ENCODE measurements around the gene ASPDH. TPM values are rescaled to one million over a fixed set of nuclear protein-coding genes. Genes with fewer than 3 reads are reported as not detected.

ASPDH gene
- total and polyA plus RNA-seq, 2 of the 4 experiments (the other 2 are of a cell fraction), result not detected

DNA sequence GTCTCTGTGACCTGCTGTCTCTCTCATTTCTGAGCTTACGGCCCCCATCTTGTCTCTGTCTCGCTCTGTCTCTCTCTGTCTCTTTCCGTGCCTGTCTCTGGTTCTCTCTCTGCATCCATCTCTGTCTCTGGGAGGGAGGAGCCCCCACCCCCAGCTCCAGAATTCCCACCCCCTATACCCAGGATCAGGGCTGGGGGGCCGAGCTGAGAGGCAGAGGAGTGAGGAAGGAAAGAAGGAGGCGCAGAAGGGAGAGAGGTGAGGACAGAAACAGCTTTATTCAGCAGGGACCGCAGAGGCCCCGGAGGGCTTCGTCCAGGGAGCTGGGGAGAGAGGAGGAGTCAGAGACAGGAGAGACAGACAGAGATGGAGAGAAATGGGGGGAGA lies 16.7 kb downstream of the ASPDH start:
- ChIA-PET CTCF (no interaction called here), POLR2A (ENCODE audit: unreplicated experiment) (no interaction called here)
- Histone ChIP-seq H3K4me1 (ENCODE audit: control insufficient read depth, insufficient read depth, low read length) (no peaks in the 10 kb centered on the region), H3K9me1 (ENCODE audit: insufficient read depth, low read length) (no peaks in the 10 kb centered on the region), H3K79me1 (ENCODE audit: low read depth in 1 of 2, low read length in 2 of 2) (no peaks in the 10 kb centered on the region), H3K4me3 (ENCODE audit: insufficient read depth, low read depth, low read length) (no peak overlapping the region), H3K36me3 (ENCODE audit: control insufficient read depth, insufficient read depth, low read length) (no peaks in the 10 kb centered on the region), H4K91ac (ENCODE audit: insufficient read depth, low read depth, low read length) (no peak overlapping the region), H2BK15ac (ENCODE audit: low read depth, low read length) (no peak overlapping the region), H3K4me2 (ENCODE audit: low read depth, low read length) (no peak overlapping the region), H3K18ac (ENCODE audit: low read depth, low read length) (no peak overlapping the region), H2AK5ac (ENCODE audit: low read depth, low read length) (no peak overlapping the region), H3K9ac (ENCODE audit: low read depth, low read length) (no peak overlapping the region), H4K20me1 (ENCODE audit: insufficient read depth, low read length) (no peaks in the 10 kb centered on the region), H3K14ac (replicated peaks; ENCODE audit: low read depth, low read length) (no peak overlapping the region), H3K27ac (ENCODE audit: insufficient read depth, low read length) (no peak overlapping the region), H2BK120ac (ENCODE audit: low read depth, low read length) (no peak overlapping the region), H3K4ac (ENCODE audit: low read depth, low read length) (no peak overlapping the region), H2BK5ac (ENCODE audit: low read depth, low read length, poor library complexity, severe bottlenecking) (no peak overlapping the region), H2AFZ (replicated peaks; ENCODE audit: low read length, poor library complexity) (no peak overlapping the region), H4K5ac (ENCODE audit: low read depth, low read length) (no peak overlapping the region), H4K8ac (ENCODE audit: low read depth in 2 of 2, low read length in 2 of 2) (no peak overlapping the region), H2AK9ac (replicated peaks; ENCODE audit: low read depth, low read length, poor library complexity) (no peak overlapping the region), H2BK20ac (ENCODE audit: low read depth, low read length) (no peak overlapping the region), H3K23ac (ENCODE audit: low read depth, low read length) (no peak overlapping the region), H3K27me3 (ENCODE audit: control insufficient read depth, insufficient read depth, low read length) (peaks cover 39% of the 10 kb centered on the region), H3K56ac (ENCODE audit: extremely low read depth, insufficient read depth, low read length) (no peak overlapping the region), H3K9me3 (ENCODE audit: control insufficient read depth, insufficient read depth, low read length) (no peaks in the 10 kb centered on the region)
- BruUV-seq (replicated peaks), result no TSS peak
- TF ChIP-seq, protein P1, sequence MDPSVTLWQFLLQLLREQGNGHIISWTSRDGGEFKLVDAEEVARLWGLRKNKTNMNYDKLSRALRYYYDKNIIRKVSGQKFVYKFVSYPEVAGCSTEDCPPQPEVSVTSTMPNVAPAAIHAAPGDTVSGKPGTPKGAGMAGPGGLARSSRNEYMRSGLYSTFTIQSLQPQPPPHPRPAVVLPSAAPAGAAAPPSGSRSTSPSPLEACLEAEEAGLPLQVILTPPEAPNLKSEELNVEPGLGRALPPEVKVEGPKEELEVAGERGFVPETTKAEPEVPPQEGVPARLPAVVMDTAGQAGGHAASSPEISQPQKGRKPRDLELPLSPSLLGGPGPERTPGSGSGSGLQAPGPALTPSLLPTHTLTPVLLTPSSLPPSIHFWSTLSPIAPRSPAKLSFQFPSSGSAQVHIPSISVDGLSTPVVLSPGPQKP (IDR thresholded peaks at IDR 0.05; ENCODE audit: borderline replicate concordance, low read depth, low read length), result no peak
- TF ChIP-seq, protein P2, sequence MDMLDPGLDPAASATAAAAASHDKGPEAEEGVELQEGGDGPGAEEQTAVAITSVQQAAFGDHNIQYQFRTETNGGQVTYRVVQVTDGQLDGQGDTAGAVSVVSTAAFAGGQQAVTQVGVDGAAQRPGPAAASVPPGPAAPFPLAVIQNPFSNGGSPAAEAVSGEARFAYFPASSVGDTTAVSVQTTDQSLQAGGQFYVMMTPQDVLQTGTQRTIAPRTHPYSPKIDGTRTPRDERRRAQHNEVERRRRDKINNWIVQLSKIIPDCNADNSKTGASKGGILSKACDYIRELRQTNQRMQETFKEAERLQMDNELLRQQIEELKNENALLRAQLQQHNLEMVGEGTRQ (IDR thresholded peaks at IDR 0.05; ENCODE audit: low read depth, low read length), result no peak
- TF ChIP-seq CHD1 (IDR thresholded peaks at IDR 0.05; ENCODE audit: low read depth, low read length), result no peak
- TF ChIP-seq RCOR1 (IDR thresholded peaks at IDR 0.05; ENCODE audit: insufficient replicate concordance, low read length), result no peak
- no peak for TF ChIP-seq RAD21 (IDR thresholded peaks at IDR 0.05; ENCODE audit: low read length)
- no peak for TF ChIP-seq NFE2L2 (IDR thresholded peaks at IDR 0.05; ENCODE audit: low read depth, low read length)
- no peak for TF ChIP-seq MXI1 (IDR thresholded peaks at IDR 0.05; ENCODE audit: borderline replicate concordance, low read depth, low read length)
- no peak for TF ChIP-seq SMC3 (IDR thresholded peaks at IDR 0.05; ENCODE audit: low read depth, low read length)
- no peak for TF ChIP-seq MAZ (IDR thresholded peaks at IDR 0.05; ENCODE audit: borderline replicate concordance, low read depth, low read length)
- no peak for TF ChIP-seq RFX5 (IDR thresholded peaks at IDR 0.05; ENCODE audit: low read depth, low read length)
- TF ChIP-seq, protein P3, sequence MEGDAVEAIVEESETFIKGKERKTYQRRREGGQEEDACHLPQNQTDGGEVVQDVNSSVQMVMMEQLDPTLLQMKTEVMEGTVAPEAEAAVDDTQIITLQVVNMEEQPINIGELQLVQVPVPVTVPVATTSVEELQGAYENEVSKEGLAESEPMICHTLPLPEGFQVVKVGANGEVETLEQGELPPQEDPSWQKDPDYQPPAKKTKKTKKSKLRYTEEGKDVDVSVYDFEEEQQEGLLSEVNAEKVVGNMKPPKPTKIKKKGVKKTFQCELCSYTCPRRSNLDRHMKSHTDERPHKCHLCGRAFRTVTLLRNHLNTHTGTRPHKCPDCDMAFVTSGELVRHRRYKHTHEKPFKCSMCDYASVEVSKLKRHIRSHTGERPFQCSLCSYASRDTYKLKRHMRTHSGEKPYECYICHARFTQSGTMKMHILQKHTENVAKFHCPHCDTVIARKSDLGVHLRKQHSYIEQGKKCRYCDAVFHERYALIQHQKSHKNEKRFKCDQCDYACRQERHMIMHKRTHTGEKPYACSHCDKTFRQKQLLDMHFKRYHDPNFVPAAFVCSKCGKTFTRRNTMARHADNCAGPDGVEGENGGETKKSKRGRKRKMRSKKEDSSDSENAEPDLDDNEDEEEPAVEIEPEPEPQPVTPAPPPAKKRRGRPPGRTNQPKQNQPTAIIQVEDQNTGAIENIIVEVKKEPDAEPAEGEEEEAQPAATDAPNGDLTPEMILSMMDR (conservative IDR thresholded peaks at IDR 0.05; ENCODE audit: low read depth, low read length), result no peak
- no peak for TF ChIP-seq POLR2A (IDR thresholded peaks at IDR 0.05; ENCODE audit: low read depth, low read length)
- TF ChIP-seq FOS (IDR thresholded peaks at IDR 0.05; ENCODE audit: low read depth, low read length), result no peak
- TF ChIP-seq BHLHE40 (IDR thresholded peaks at IDR 0.05; ENCODE audit: low read depth, low read length), result no peak
- TF ChIP-seq CEBPB (IDR thresholded peaks at IDR 0.05; ENCODE audit: low read depth, low read length), result no peak
- in situ Hi-C loops (cut with MboI; ENCODE audit: low sequenced_read_pairs) (no loop called here), dilution Hi-C loops (cut with HindIII; ENCODE audit: low sequenced_read_pairs, unreplicated experiment) (no loop called here), intact Hi-C loops (cut with micrococcal nuclease) (no loop called here)
- DNase-seq, result no peak
- 39% methylated on average over 4 of the region's 8 CpGs; no CpG with 5 or more reads in 1 of the 2 experiments for WGBS, 2 experiments (ENCODE audit: extremely low coverage in 2 of 2, insufficient read length in 1 of 2)
- ATAC-seq (ENCODE audit: low read depth), result no peak
